Fibroblast of the conjunctiva (primary cell): ENCODE measurements around the gene KYAT1.

Source experiments
- DNase-seq: peaks from one replicate; pipeline ENCODE4 v3.0.0-alpha.2; 2010; ENCODE audit warnings: low read depth

Gene KYAT1

GRCh38 chr9:128908372-128908771 lies 26.6 kb upstream of the KYAT1 start:
- no peak for DNase-seq

- DNase-seq = no peak
Measured at GRCh38 chr9:128906741-128907140, 25.0 kb upstream of the KYAT1 start.

GRCh38 chr9:128905964-128906363 lies 24.2 kb upstream of the KYAT1 start:
- DNase-seq = no peak

GRCh38 chr9:128903871-128904620 lies 22.3 kb upstream of the KYAT1 start:
- no peak for DNase-seq

- no peak for DNase-seq
Measured at GRCh38 chr9:128903079-128903461, 21.3 kb upstream of the KYAT1 start.

GRCh38 chr9:128902351-128903078 lies 20.8 kb upstream of the KYAT1 start:
- DNase-seq = no peak

- no peak for DNase-seq
Measured at GRCh38 chr9:128901822-128902221, 20.1 kb upstream of the KYAT1 start.

- no peak for DNase-seq
Measured at GRCh38 chr9:128901379-128901778, 19.6 kb upstream of the KYAT1 start.

- no peak for DNase-seq
Measured at GRCh38 chr9:128899566-128900322, 18.0 kb upstream of the KYAT1 start.

- no peak for DNase-seq
Measured at GRCh38 chr9:128898845-128899565, 17.3 kb upstream of the KYAT1 start.

- no peak for DNase-seq
Measured at GRCh38 chr9:128898382-128898781, 16.6 kb upstream of the KYAT1 start.

- no peak for DNase-seq
Measured at GRCh38 chr9:128895556-128895955, 13.8 kb upstream of the KYAT1 start.

GRCh38 chr9:128894764-128895163 lies 13.0 kb upstream of the KYAT1 start:
- DNase-seq = no peak

- no peak for DNase-seq
Measured at GRCh38 chr9:128893354-128893753, 11.6 kb upstream of the KYAT1 start.

- peak; percentile 91 for DNase-seq
Measured at GRCh38 chr9:128892221-128892921, 10.6 kb upstream of the KYAT1 start.

GRCh38 chr9:128891321-128892220 lies 9.8 kb upstream of the KYAT1 start:
- DNase-seq = no peak

GRCh38 chr9:128887914-128888350 lies 6.2 kb upstream of the KYAT1 start:
- no peak for DNase-seq

- no peak for DNase-seq
Measured at GRCh38 chr9:128887049-128887448, 5.3 kb upstream of the KYAT1 start.

- no peak for DNase-seq
Measured at GRCh38 chr9:128886211-128886891, 4.6 kb upstream of the KYAT1 start.

GRCh38 chr9:128885798-128886197 lies 4.0 kb upstream of the KYAT1 start:
- DNase-seq = no peak
